BLaER1 treated with 17β-estradiol and CSF1 and Interleukin-3, amounts not matched to agents 10 nM and 100 nM (cell line): ENCODE data around the gene FAM111B.
A peak's percentile ranks its signal among the peaks of the same experiment; 100 is the strongest.

Experiments
- H3K27ac ChIP-seq, 11 experiments: shearing (Covaris generic); formaldehyde crosslinking; 2 replicates each; pipeline ENCODE4 v1.8.1; 2022
- H3K27me3 ChIP-seq, 11 experiments: shearing (Covaris generic); formaldehyde crosslinking; 2 replicates each; pipeline ENCODE4 v1.8.1; 2022
- H3K36me3 ChIP-seq, 11 experiments: shearing (Covaris generic); formaldehyde crosslinking; 2 replicates each; pipeline ENCODE4 v1.8.1; 2022
- H3K4me1 ChIP-seq, 10 experiments: shearing (Covaris generic); formaldehyde crosslinking; 2 replicates each; pipeline ENCODE4 v1.8.1; 2022
- H3K4me2 ChIP-seq, 11 experiments: shearing (Covaris generic); formaldehyde crosslinking; 2 replicates each; pipeline ENCODE4 v1.8.1; 2022
- H3K4me3 ChIP-seq, 10 experiments: shearing (Covaris generic); formaldehyde crosslinking; 2 replicates each; pipeline ENCODE4 v1.8.1; 2022
- H3K9ac ChIP-seq, 11 experiments: shearing (Covaris generic); formaldehyde crosslinking; 2 replicates each; pipeline ENCODE4 v1.8.1; 2022
- H3K9me3 ChIP-seq, 11 experiments: shearing (Covaris generic); formaldehyde crosslinking; replicated peaks in 1 of 11; 2 replicates each; pipeline ENCODE4 v1.8.1; 2022
- H4K20me1 ChIP-seq, 11 experiments: shearing (Covaris generic); formaldehyde crosslinking; 2 replicates each; pipeline ENCODE4 v1.8.1; 2022
- Cebpa-rat ChIP-seq, 11 experiments: shearing (Covaris generic); IDR thresholded peaks; 2 replicates each; pipeline ENCODE4 v1.8.1; 2022

Gene FAM111B

GRCh38 chr11:59151761-59152160 is 44.7 kb downstream of the FAM111B start:
- no peak overlapping the region for H3K9ac ChIP-seq
- no peak overlapping the region for H3K4me2 ChIP-seq
- no peak overlapping the region for H3K27ac ChIP-seq
- H3K36me3 ChIP-seq, result peaks cover 43 to 85% (median 73%) of the 10 kb centered on the region in 11 experiments
- peaks cover 0 to 8% (median 0%) of the 10 kb centered on the region in 11 experiments; a peak in 2 of 22 replicates for H4K20me1 ChIP-seq
- no peaks in the 10 kb centered on the region for H3K9me3 ChIP-seq
- no peaks in the 10 kb centered on the region for H3K27me3 ChIP-seq
- TF ChIP-seq Cebpa-rat (IDR thresholded peaks at IDR 0.05), result no peak
- peaks cover 15 to 26% (median 18%) of the 10 kb centered on the region in 10 experiments for H3K4me1 ChIP-seq
- H3K4me3 ChIP-seq, result no peak overlapping the region

GRCh38 chr11:59152312-59152951 is 45.4 kb downstream of the FAM111B start:
- Histone ChIP-seq H3K36me3 (peaks cover 43 to 78% (median 72%) of the 10 kb centered on the region in 11 experiments), H4K20me1 (peaks cover 0 to 8% (median 0%) of the 10 kb centered on the region in 11 experiments; a peak in 2 of 22 replicates), H3K9me3 (no peaks in the 10 kb centered on the region), H3K27me3 (no peaks in the 10 kb centered on the region), H3K4me2 (no peak overlapping the region), H3K4me1 (peaks cover 13 to 26% (median 18%) of the 10 kb centered on the region in 10 experiments), H3K9ac (no peak overlapping the region), H3K27ac (no peak overlapping the region), H3K4me3 (no peak overlapping the region)
- TF ChIP-seq Cebpa-rat (IDR thresholded peaks at IDR 0.05), result no peak

GRCh38 chr11:59154610-59155009 is 47.6 kb downstream of the FAM111B start:
- Histone ChIP-seq H3K9ac (no peak overlapping the region), H3K9me3 (no peaks in the 10 kb centered on the region), H3K36me3 (peaks cover 30 to 58% (median 53%) of the 10 kb centered on the region in 11 experiments), H3K4me3 (no peak overlapping the region), H3K27ac (no peak overlapping the region), H4K20me1 (peaks cover 0 to 8% (median 0%) of the 10 kb centered on the region in 11 experiments; a peak in 2 of 22 replicates), H3K4me2 (no peak overlapping the region), H3K4me1 (peaks cover 16 to 28% (median 23%) of the 10 kb centered on the region in 10 experiments), H3K27me3 (no peaks in the 10 kb centered on the region)
- TF ChIP-seq Cebpa-rat (IDR thresholded peaks at IDR 0.05), result no peak

GRCh38 chr11:59157433-59157832 is 50.4 kb downstream of the FAM111B start:
- TF ChIP-seq Cebpa-rat (IDR thresholded peaks at IDR 0.05), result no peak
- Histone ChIP-seq H3K9me3 (no peaks in the 10 kb centered on the region), H3K4me1 (peaks cover 16 to 28% (median 22%) of the 10 kb centered on the region in 10 experiments), H3K9ac (peak overlapping the region in 7 of 11 experiments; percentile 26 to 72 (median 52); a peak in 8 of 22 replicates), H3K4me3 (peak overlapping the region in 2 of 10 experiments; percentile 30 to 54; a peak in 3 of 20 replicates), H3K27ac (peak overlapping the region in 9 of 11 experiments; percentile 29 to 84 (median 73); a peak in 17 of 22 replicates), H4K20me1 (peaks cover 0 to 8% (median 0%) of the 10 kb centered on the region in 11 experiments; a peak in 1 of 22 replicates), H3K36me3 (peaks cover 7 to 30% (median 26%) of the 10 kb centered on the region in 11 experiments; a peak in 21 of 22 replicates), H3K27me3 (no peaks in the 10 kb centered on the region), H3K4me2 (peak overlapping the region; percentile 42 to 83 (median 78))

- H3K27me3 ChIP-seq, result no peaks in the 10 kb centered on the region
- H3K4me2 ChIP-seq, result peak overlapping the region; percentile 42 to 83 (median 78)
- H4K20me1 ChIP-seq, result peaks cover 0 to 8% (median 0%) of the 10 kb centered on the region in 11 experiments; a peak in 1 of 22 replicates
- no peaks in the 10 kb centered on the region for H3K9me3 ChIP-seq
- H3K36me3 ChIP-seq, result peaks cover 0 to 20% (median 16%) of the 10 kb centered on the region in 11 experiments; a peak in 17 of 22 replicates
- TF ChIP-seq Cebpa-rat (IDR thresholded peaks at IDR 0.05), result no peak
- H3K27ac ChIP-seq, result peak overlapping the region; percentile 15 to 84 (median 73); a peak in 20 of 22 replicates
- peak overlapping the region; percentile 34 to 72 (median 49); a peak in 19 of 22 replicates for H3K9ac ChIP-seq
- H3K4me1 ChIP-seq, result peaks cover 16 to 28% (median 22%) of the 10 kb centered on the region in 10 experiments
- peak overlapping the region in 6 of 10 experiments; percentile 2 to 54 (median 18); a peak in 7 of 20 replicates for H3K4me3 ChIP-seq
These were observed 51.4 kb downstream of the FAM111B start for GRCh38 chr11:59158206-59159068.

- Histone ChIP-seq H3K9ac (no peak overlapping the region), H3K9me3 (no peaks in the 10 kb centered on the region), H3K27ac (no peak overlapping the region), H3K4me2 (no peak overlapping the region), H4K20me1 (no peaks in the 10 kb centered on the region), H3K27me3 (no peaks in the 10 kb centered on the region), H3K4me3 (no peak overlapping the region), H3K4me1 (peaks cover 0 to 3% (median 1%) of the 10 kb centered on the region in 10 experiments; a peak in 11 of 20 replicates), H3K36me3 (no peaks in the 10 kb centered on the region)
- TF ChIP-seq Cebpa-rat (IDR thresholded peaks at IDR 0.05), result no peak
These were observed 57.0 kb downstream of the FAM111B start for GRCh38 chr11:59164028-59164427.

- Histone ChIP-seq H3K27ac (peak within 1 kb of the TSS in 10 of 11 experiments; percentile 56 to 80 (median 75); a peak in 21 of 22 replicates), H3K4me3 (peak within 1 kb of the TSS; percentile 61 to 82 (median 74)), H3K27me3 (peaks cover 21 to 35% (median 31%) of the 10 kb centered on the region in 11 experiments), H3K9me3 (no peaks in the 10 kb centered on the region), H3K36me3 (peaks cover 0 to 12% (median 0%) of the 10 kb centered on the region in 11 experiments; a peak in 4 of 22 replicates), H4K20me1 (peaks cover 0 to 31% (median 8%) of the 10 kb centered on the region in 11 experiments; a peak in 7 of 22 replicates), H3K9ac (peak within 1 kb of the TSS; percentile 69 to 82 (median 80)), H3K4me1 (peaks cover 14 to 34% (median 29%) of the 10 kb centered on the region in 10 experiments; a peak in 19 of 20 replicates), H3K4me2 (peak within 1 kb of the TSS; percentile 93 to 100 (median 99))
- no peak for TF ChIP-seq Cebpa-rat (IDR thresholded peaks at IDR 0.05)
These were observed 64.7 kb downstream of the FAM111B start, which contains the start of gene DTX4 for GRCh38 chr11:59171508-59172322. Gene DTX4 (plus strand): TSS chr11:59172132. CDS start chr11:59172596, 464 bp downstream.
